Stimulated activated CD4-positive, alpha-beta T cell treated with anti-CD3 and anti-CD28 coated beads, Interleukin-1b, Interleukin-23, amount 100 ng/mL, for 1 hour (primary cell): ENCODE measurements around the gene TCTN1.
"Not testable (repeated sequence)": the region's sequence is repeated elsewhere in the genome, so short reads cannot be mapped to it uniquely, and the experiment has no call there.

Source experiments
- DNase-seq, 2 donors: peaks; one replicate each; pipeline ENCODE4 v3.0.0-alpha.2; 2020; ENCODE audit warnings: low read depth in 2 of 2

The TCTN1 gene

DNA sequence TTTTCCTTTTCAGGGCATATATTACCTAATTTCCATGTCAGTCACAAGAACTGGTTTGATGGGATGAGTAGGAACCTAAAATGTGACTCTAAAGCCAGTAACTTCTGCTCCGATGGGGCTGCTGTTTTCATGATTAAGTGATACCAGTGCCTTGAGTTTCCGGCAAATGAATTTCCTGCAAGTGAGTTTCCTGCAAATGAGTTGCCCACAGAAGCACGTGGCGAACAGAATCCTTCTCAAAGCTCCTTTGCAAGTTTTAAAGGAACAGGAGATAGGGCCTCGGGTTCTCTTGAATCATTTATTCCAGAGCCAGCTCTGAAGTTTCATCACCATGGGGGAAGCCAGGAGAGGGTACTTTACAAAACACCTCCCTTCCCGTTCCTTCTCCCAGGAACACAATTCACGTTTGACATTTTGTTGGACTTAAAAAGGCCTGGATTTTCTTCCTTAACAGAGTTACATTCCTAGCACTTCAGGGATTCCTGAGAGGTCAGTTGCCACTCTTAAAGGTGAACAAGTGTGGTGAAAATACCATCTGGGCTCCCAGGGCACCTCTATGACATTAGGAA is 28.6 kb upstream of the TCTN1 start:
- no peak for DNase-seq

- DNase-seq: not testable (repeated sequence)
Observed at GRCh38 chr12:110587102-110587501, 26.8 kb upstream of the TCTN1 start.

GRCh38 chr12:110590059-110590458 is 23.9 kb upstream of the TCTN1 start:
- DNase-seq: no peak

DNA sequence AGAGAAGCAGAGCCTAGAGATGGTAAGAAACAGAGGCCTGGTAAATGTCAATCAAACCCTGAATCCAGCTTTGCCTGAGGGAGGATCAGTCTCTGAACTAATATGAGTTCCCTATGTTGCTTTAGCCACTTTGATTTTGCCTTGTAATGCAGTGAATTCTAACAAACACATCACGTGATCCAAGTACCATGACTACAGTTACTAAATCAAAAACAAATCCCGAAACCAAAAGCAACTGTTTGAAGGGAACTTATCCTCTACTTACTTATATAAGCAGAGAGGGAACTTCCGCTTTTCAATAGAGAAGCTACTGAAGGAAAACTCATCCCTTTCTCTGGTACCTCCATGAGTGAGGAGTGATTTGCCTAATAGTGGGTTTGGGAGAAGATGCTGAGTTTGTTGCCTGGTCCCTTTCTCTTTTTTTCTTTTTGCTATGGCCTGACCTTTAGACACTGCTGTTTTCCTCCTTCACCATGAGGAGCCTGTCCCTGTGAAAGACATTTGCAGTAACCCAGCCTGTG is 23.1 kb upstream of the TCTN1 start:
- DNase-seq: no peak

- no peak for DNase-seq
Observed at GRCh38 chr12:110591451-110592051, 22.4 kb upstream of the TCTN1 start.

- no peak for DNase-seq
Observed at GRCh38 chr12:110592078-110592477, 21.9 kb upstream of the TCTN1 start.

DNA sequence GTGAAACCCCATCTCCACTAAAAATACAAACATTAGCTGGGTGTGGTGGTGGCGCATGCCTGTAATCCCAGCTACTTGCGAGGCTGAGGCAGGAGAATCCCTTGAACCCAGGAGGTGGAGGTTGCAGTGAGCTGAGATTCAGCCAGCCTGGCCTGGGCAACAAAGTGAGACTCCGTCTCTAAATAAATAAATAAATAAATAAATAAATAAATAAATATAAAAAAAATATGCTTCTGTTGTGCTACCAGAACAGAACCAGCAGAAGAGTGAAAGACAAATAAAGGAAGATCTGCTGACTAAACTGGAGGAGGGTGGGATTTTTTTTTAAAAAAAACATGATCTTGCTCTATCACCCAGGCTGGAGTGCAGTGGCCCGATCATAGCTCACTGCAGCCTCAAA is 21.0 kb upstream of the TCTN1 start:
- not testable (repeated sequence) for DNase-seq

DNA sequence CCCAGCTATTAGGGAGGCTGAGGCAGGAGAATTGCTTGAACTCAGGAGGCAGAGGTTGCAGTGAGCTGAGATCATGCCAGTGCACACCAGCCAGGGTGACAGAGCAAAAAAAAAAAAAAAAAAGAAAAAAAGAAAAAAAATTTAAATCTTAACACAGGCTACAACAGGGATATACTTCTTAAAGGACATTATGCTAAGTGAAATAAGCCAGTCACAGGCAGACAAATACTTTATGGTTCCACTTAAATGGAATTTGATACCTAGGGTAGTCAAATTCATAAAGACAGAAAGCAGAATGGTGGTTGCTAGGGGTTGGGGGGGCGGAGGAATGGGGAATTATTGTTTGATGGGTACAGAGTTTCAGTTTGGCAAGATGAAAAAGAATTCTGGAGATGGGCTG is 16.0 kb upstream of the TCTN1 start:
- DNase-seq: no peak

- no peak for DNase-seq
Observed at GRCh38 chr12:110599334-110599733, 14.6 kb upstream of the TCTN1 start.

- DNase-seq: no peak
Observed at GRCh38 chr12:110600254-110600653, 13.7 kb upstream of the TCTN1 start.

DNA sequence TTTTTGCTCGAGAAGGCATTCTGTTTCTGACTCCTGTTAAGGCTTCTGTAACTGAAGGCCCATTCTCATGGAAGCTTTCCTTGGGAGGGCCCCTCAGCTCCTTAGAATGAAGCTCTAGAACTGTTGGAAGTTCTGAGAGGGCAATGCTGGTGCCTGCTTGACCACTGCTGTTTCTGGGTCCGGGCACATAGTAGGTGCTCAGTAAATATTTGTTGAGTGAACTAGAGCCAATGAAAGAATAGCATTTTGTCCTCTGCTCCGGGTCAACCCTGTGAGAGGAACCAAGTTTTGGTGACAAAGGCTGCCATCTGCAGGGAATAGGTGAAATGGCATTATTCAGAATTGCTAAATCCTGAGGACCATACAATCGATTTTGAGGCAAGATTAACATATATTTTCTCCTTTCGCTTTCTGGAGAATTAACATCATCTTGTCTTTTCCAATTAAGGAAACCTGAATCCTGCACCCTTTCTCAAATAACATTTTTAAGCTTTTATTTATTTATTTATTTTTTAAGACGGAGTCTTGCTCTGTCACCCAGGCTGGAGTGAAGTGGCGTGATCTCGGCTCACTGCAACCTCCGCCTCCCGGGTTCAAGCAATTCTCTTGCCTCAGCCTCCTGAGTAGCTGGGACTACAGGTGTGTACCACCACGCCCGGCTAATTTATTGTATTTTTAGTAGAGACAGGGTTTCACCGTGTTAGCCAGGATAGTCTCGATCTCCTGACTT is 11.7 kb upstream of the TCTN1 start:
- DNase-seq: not testable (repeated sequence)

- no peak for DNase-seq
Observed at GRCh38 chr12:110606253-110606611, 7.7 kb upstream of the TCTN1 start.

- no peak for DNase-seq
Observed at GRCh38 chr12:110613071-110613770, 708 bp upstream of the TCTN1 start.

- DNase-seq: no peak
Observed at GRCh38 chr12:110615171-110615570, 1.2 kb downstream of the TCTN1 start.

- no peak for DNase-seq
Observed at GRCh38 chr12:110616471-110617115, 2.7 kb downstream of the TCTN1 start.

GRCh38 chr12:110619534-110619953 is 5.6 kb downstream of the TCTN1 start:
- no peak for DNase-seq

DNA sequence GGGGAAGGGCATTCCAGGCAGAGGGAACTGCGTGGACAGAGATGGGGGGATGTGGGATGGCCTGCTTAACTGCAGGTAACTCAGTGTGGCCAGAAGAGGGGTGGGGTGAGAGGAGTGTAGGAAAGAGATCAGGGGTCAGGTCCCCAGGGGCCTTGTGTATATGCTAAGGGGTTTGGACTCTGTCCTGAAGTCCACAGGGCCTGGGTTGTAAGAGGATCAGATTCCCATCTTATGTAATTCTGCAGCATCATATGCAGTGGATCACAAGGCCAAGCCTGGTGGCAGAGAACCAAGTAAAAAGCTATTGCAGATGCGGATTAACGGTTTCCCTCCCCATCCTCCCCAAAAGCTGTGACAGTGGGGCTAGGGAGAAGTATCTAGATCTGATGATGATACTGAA is 8.7 kb downstream of the TCTN1 start:
- DNase-seq: no peak

- DNase-seq: no peak
Observed at GRCh38 chr12:110627500-110628195, 13.7 kb downstream of the TCTN1 start.

GRCh38 chr12:110635055-110635454 is 21.1 kb downstream of the TCTN1 start:
- DNase-seq: no peak

DNA sequence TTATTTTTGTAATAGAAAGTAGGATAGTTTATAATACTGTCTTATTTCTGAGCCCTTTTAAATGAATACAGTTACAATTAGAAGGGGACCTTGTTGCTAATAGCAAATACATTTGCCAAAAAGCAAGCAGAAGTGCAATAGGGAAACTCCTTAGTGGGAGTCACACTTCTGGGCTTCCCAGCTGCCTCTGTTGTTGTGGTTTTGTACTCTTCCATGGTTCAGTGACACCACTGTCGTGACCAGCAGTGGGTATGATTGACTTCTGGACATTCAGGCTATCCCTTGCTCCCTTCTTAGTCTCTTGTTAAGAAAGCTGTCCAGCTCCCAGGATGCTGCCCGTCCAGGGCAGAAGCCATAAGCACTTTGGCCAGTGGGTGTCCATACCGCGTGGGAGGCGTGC is 22.6 kb downstream of the TCTN1 start:
- no peak for DNase-seq

DNA sequence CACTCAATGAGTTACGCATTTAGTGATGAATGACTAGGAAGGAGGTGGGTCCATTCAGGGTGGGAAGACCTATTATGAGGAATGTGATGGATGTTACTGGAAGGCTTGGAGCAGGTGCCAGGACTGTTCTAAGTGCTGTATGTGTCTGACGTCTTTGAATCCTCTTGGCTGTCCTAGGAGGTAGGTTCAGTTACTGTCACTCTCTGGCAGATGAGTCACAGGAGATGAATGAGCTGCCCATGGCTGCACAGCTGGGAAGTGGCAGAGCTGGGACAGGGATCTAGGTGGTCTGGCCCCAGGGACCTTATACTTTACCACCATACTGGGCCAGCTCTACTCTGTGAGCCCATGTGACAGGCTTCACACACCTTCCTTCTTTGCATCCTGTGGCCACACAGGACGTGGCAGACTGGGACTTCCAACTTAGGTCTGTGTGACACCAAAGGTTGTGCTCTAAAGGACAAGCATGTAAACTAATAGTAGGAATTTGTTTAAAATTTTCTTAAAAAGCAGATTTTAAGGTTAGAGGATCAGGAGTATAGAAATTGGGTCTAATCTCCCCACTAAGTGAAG is 24.0 kb downstream of the TCTN1 start:
- no peak for DNase-seq
